GM18868 (cell line): Measurements from ENCODE around the gene ZNF879.
A peak's percentile ranks its signal among the peaks of the same experiment; 100 is the strongest.

Experiments
- ATAC-seq: cut with Tn5 transposase; IDR thresholded peaks from one replicate; pipeline ENCODE4 v1.9.1; 2021; ENCODE audit warnings: mild to moderate bottlenecking, moderate library complexity; ENCODE audit not compliant: unreplicated experiment

Gene ZNF879

DNA sequence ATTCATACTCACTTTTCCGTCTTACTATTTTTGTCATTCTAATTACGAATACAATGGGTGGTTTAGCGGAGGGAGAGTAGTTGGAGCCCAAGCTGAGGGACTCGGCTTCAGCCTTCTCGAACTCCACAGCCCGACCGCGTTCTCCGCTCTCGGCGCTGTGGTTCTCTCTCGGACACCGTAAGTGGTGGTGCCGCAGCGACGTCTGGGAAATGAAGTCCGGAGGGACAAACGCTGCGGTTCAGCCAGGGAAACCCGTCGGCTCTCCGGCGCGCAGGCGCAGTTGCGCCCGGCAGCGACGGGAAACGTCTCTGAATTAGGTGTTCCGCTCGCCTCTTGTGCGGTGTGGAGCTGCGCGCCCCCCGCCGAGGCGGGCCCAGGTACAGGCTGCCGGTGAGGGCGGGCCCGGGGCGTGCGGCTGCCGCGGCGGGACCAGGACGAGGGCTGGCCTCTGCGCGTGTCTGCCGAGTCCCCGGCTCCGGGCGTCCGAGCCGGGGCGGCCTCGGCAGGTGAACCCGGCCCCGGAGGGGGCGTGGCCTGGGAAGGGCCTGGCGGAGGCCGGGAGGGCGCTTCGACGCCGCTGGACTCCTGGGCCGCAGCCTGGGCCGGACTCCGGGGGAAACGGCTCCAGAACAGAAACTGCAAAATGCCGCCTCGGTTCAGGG lies at the start of gene ZNF879:
Gene ZNF879, plus strand, starts transcription at position 277 of the 662 bp plus-strand sequence. CDS start 1,201 bp downstream, outside the sequence.
- peak; percentile 65 for ATAC-seq

DNA sequence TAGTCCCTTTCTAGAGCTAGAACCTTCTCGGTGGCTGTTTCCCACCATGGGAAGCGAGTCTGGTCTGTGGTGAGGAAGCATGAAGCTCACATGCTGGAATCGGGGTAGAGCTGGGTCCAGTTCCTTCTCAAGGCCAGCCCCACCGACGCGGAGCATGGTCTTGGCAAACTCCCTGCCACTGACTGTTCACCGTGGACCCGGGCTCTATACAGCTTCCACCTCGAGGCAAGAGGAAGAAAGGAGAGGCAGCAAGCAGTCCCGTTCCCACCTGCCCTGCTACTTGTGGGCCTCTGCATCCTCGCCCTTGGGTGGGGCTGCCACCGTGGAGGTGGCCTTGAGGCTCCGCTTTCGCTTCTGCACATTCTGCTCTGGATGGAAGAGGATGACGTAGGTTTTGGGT lies 42.2 kb upstream of the ZNF879 start:
- ATAC-seq = no peak

DNA sequence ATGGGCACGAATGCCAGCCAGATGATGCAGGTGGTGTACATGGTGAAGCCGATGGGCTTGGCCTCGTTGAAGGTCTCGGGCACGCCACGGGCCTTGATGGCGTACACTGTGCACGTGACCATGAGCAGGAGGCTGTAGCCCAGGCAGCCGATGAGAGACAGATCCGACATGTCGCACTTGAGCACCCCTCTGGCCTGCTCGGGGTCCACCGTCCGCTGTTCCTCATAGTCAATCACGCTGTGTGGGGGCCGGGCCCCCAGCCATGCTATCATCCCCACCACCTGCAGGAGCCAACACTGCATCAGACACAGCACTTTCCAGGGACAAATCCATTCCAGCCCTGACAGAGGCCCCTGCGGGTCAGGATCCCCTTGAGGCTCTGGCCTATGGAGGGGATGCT lies 40.7 kb upstream of the ZNF879 start:
- no peak for ATAC-seq

- ATAC-seq = no peak
Observed at GRCh38 chr5:178983728-178984127, 39.9 kb upstream of the ZNF879 start.

GRCh38 chr5:178984145-178985072 lies 39.2 kb upstream of the ZNF879 start:
- no peak for ATAC-seq

DNA sequence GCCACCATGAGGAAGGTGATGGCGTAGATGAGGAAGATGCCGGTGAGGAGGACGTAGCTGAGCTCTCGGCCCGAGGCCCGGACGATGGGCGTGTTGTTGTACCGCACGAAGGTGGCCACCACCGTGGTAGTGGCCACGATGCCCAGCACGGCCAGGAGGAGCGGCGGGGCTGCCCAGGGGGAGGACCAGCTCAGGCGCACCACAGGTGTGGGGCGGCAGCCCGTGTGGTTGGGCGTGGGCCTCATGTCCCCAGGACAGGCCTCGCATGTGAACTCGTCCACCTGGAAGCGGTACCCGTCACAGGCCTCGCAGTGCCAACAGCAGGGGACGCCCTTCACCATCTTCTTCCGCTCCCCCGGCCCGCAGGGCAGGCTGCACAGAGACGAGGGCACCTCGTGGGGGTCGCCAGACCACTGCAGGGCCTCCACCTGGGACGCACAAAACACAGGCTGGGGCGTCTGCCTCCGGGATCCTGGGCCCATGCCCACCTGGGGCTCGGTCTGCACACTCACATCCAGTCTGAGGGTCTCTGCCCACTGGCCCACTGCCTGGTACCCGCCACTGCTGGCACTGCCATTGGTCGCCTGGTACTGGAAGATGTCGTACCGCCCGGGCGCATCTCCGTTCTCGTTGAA lies 37.2 kb upstream of the ZNF879 start:
- no peak for ATAC-seq

DNA sequence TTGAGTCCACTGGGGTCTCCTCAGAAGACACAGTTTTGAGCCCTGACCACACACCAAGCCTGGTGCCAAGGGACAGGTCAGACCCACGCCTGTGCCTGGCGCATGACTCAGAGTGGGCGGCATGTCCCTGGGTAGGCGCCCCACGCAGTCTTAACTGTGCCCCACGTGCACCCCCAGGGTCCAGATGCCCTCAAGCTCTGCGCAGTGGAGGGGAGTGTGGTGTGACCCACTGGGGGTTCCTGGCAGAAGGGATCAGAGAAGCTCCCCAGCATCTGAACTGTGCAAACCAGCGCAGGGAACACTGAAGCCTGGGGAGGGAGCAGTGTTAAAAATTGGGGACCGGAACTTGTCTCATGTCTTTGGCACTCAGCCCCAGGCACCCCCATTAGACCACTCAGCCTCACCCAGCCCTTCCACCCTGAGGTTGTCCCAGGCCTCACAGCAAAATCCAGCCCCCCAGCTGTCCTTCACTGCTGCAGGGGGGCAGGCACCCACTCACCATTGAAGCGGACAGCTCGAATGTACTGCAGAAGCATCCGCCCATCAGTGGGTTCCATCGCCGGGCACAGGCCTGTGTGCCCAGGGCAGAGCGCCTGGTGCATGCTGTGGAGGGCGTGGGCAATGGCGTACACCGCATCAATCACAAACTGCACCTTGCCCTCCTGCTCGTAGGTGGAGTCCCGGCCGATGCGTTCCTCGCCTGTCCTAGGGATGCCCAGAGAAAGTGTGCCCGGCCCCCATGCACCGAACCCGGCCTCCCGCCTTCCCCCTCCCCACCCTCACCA lies 35.0 kb upstream of the ZNF879 start:
- ATAC-seq = no peak

GRCh38 chr5:178989311-178989710 lies 34.3 kb upstream of the ZNF879 start:
- ATAC-seq = no peak

DNA sequence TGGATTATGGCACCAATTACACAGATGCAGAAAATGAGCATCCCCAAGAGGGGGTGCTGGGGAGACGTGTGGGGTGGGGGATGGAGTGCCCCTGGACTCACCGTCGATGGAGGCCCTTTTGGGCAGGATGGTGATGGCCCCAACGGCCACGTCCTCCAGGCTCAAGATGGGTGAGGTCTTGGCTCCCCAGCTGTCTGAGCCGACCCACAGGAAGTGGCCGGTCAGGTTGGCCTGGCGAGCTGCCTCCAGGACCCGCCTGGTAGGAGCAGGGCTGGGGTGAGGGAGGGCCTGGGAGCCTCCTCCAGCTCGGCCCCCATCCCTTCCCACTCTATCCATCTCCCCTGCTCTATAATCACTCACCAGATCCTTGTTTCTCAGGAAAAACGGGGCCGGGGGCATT lies 33.1 kb upstream of the ZNF879 start:
- no peak for ATAC-seq

- no peak for ATAC-seq
Observed at GRCh38 chr5:178991190-178992145, 32.1 kb upstream of the ZNF879 start.

GRCh38 chr5:178992291-178992895 lies 31.2 kb upstream of the ZNF879 start:
- no peak for ATAC-seq

DNA sequence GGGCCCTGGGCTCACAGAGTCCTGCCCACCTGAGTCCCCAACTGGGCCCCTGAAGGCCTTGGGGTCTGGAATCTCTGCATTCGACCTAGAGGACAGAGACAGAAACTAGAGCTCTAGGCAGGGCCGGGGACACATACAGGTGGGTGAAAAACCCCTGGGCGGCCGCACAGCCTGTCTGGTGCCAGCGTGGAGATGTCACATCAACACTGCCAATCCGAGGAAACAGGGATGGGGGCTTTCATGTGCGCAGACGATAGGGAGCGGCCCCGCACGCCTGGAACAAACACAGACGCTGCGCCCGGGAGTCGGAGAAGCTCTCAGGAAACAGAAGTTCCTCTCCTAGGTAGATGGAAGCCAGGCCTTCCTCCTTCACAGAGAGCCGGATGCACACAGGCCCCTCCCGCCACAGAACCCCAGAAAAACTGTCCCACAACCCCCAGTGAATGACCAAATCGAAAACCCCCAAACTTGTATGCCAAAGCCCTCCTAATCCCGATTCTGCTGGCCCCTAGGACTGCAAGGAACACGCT lies 30.3 kb upstream of the ZNF879 start:
- no peak for ATAC-seq

DNA sequence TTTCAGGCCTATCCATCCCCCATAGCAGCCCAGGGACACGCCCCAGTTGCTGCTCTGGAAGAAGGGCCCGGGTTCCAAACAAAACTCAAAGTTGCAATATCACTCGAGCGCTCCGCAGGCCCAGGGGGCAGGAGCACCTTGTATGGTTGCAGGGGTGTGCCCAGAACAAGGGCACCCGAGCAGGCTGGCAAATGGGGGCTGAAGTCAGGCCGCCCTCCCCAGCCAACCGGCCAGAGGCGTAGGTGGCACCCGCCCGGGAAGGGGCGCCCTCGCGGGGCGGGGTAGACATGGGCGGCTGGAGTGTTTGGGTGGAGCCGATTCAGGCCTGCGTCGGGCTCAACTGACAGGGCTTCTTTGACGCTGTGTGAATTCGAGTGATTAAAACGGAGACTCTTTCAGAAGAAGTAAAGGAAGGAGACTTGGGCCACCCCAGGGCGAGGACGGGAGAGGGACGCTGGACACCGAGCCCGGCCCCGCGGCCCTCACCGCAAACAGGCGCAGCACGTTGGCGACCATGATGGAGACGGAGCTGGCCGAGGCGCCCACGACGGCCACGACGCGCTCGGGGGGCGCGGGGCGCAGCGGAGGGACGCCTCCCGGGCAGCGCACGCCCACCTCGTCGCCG lies 29.5 kb upstream of the ZNF879 start:
- ATAC-seq = no peak

- ATAC-seq = no peak
Observed at GRCh38 chr5:178994580-178995340, 28.8 kb upstream of the ZNF879 start, which contains the start of gene GRM6. GRM6 (minus strand) TSS chr5:178995320; CDS start chr5:178994944, 376 bp downstream.

DNA sequence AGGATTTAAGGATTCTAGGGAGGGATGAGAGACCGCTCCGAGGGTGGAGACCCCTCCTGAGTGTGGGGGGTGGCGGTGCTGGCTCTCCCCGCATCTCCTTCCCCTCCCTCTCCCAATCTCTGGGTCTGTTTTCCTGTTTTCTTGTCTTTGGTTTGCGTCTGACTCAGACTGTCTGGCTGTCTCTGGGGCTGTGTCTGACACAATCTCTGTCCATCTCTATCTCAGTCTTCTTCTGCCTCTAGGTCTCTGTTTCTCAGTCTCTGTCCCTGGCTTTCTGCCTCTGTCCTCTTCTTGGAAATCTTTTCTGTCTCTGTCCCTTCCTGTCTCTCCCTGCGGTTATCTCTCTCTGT lies 28.3 kb upstream of the ZNF879 start:
- ATAC-seq = no peak

DNA sequence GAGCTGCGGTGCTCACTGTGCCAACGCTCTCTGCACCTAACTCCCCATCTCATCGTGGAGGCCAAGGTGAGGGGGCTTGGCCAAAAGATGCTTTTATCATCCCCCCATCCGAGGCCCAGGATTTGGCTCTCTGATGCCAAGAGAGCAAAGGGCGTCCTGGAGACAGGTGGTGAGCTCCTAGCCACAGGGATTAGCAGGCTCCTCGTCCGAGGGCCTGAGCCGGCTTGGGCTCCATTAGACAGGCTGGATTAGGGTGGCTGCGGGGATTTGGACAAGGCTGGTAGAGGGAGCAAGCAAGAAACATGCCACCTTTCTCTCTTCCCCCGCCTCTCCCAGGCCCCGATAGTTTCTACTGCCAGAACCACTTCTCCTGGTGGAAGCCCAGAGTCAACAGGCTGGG lies 27.4 kb upstream of the ZNF879 start:
- no peak for ATAC-seq

- no peak for ATAC-seq
Observed at GRCh38 chr5:178997191-178997590, 26.4 kb upstream of the ZNF879 start.

DNA sequence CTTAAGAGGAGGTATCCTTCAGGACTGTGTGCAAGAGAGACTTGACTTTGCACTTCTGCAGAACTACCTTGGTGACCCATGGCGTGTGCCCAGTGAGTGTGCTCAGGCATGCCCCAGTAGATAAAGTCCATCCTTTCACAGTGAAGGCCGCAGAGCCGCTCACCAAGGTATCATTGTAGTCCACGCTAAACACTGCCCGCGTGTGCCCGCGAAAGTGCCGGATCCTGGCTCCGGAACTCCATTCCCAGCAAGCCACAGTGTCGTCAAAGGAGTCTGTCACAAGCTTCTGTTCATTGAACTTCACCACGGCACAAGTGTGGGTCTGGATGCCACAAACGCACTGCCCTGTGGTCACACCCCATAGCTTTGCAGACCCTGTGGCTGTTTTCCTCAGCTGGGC lies 25.2 kb upstream of the ZNF879 start:
- no peak for ATAC-seq
